Stimulated activated CD8-positive, alpha-beta memory T cell treated with anti-CD3 and anti-CD28 coated beads, Interleukin-15, amount 100 ng/mL, for 24 hours (primary cell): Measurements from ENCODE around the gene SURF6.
"Not testable (repeated sequence)": the region's sequence is repeated elsewhere in the genome, so short reads cannot be mapped to it uniquely, and the experiment has no call there.

ENCODE experiments used
- DNase-seq: peaks from one replicate; pipeline ENCODE4 v3.0.0-alpha.2; 2020; ENCODE audit warnings: low read depth

The SURF6 gene

GRCh38 chr9:133290751-133291302 lies 45.2 kb downstream of the SURF6 start:
- no peak for DNase-seq

- no peak for DNase-seq
Observed at GRCh38 chr9:133286523-133286922, 49.5 kb downstream of the SURF6 start.

DNA sequence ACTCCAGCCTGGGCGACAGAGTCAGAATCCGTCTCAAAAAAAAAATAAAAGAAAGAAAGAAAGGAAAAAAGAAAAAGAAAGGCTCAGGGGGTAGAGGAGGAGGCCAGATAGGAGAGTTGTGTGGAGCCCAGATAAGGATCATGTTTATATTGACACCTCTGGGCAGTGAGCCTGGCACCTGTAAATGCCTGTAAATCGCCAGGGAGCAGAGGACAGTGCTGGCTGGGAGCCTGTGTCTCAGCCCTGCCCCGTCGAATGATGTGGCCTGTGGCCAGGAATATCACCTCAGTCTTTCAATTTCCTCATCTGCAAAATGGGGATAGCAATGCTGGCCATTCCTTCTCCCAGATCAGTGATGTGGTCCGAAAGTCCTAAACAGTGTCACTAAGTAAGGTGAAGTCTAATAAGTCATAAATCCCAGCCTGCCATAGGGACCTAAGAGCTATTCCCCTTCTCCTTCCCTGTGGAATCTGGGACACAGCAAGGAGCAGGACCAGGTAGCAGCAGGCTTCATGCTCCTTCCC lies 50.7 kb downstream of the SURF6 start:
- no peak for DNase-seq

DNA sequence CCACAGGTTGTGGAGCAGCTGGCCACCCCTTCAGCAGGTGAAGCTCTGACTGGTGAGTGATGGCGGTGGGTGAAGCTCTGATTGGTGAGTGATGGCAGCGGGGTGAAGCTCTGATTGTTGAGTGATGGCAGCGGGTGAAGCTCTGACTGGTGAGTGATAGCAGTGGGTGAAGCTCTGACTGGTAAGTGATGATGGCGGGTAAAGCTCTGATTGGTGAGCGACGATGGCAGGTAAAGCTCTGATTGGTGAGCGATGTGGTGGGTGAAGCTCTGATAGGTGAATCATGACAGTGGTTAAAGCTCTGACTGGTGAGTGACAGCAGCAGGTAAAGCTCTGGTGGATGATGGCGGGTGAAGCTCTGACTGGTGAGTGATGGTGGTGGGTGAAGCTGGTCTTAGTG lies 51.6 kb downstream of the SURF6 start:
- DNase-seq: no peak

DNA sequence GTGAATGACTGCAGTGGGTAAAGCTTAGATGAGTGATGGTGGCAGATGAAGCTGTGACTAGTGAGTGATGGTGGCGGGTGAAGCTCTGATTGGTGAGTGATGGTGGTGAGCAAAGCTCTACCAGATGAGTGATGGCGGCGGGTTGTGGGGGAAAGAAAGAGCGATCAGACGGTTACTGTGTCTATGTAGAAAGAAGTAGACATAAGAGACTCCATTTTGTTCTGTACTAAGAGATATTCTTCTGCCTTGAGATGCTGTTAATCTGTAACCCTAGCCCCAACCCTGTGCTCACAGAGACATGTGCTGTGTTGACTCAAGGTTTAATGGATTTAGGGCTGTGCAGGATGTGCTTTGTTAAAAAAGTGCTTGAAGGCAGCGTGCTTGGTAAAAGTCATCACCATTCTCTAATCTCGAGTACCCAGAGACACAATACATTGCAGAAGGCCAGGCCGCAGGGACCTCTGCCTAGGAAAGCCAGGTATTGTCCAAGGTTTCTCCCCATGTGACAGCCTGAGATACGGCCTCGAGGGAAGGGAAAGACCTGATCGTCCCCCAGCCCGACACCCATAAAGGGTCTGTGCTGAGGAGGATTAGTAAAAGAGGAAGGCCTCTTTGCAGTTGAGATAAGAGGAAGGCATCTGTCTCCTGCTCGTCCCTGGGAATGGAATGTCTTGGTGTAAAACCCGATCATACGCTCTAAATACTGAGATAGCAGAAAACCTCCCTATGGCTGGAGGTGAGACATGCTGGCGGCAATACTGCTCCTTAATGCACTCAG lies 52.5 kb downstream of the SURF6 start:
- DNase-seq: not testable (repeated sequence)

DNA sequence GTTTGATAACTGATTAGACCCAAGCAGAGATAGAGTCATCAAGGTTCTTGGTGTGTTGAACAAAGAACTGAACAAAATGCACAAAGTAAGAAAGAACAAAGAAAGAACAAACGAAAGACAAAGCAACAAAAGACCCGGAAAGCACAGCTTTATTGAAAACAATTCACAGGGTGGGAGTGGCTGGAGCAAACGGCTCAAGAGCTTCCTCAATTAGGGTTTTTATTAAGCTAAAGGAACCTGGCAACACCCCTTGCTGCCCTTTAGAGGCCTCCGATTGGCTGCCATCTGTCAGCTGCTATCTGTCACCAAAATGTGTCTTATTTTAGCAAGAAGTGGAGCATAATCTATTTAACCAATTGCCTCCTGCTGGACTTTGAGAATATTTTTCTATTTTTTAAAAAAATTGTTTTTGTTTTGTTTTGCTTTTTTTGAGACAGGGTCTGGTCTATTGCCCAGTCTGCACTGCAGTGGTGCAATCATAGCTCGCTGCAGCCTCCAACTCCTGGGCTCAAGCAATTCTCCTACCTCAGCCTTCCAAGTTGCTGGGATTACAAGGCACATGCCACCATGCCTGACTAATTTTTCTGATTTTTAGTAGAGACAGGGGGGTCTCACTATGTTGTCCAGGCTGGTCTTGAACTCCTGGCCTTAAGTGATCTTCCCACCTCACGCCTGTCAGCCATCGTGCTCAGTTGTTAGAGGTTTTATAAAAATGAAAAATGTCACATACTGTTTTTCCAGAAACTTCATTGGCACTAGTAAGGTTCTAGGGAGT lies 53.3 kb downstream of the SURF6 start:
- DNase-seq: no peak

GRCh38 chr9:133280392-133280791 lies 55.6 kb downstream of the SURF6 start:
- DNase-seq: no peak
